Endothelial cell of umbilical vein (primary cell): ENCODE measurements around the gene TARDBP. TPM values are rescaled to one million over a fixed set of nuclear protein-coding genes. Genes with fewer than 3 reads are reported as not detected.

Experiments
- BruUV-seq: library from RNA; stranded (reverse); fragments of 400-500 nt; replicated peaks from 2 replicates; lab custom pipeline; 2021; lab: Mats Ljungman, UMichigan
- CTCF ChIA-PET: fragments of 300-600, 350-600 bp; sonication (Branson Sonifier 250); formaldehyde crosslinking; loops from one replicate; lab custom pipeline; 2021; ENCODE audit warnings: antibody characterized with exemption, inconsistent platforms; lab: Charles Lee
- POLR2A ChIA-PET: fragments of 300-600, 350-600 bp; sonication (Branson Sonifier 250); formaldehyde crosslinking; loops from one replicate; lab custom pipeline; 2021; ENCODE audit warnings: antibody characterized with exemption, inconsistent platforms; lab: Charles Lee
- DNase-seq: peaks from one replicate; pipeline ENCODE4 v3.0.0-alpha.2; 2011; ENCODE audit warnings: low read depth, low spot score
- FAIRE-seq: peaks from 2 replicates; lab custom pipeline; 2011; peaks lifted over from hg19 to GRCh38; lab: Jason Lieb, UNC
- H2AFZ ChIP-seq: 2 replicates; pipeline ENCODE4 v1.6.0; 2012; ENCODE audit warnings: low read depth, low read length, control low read depth, inconsistent platforms
- H3K27ac ChIP-seq: 2 replicates; pipeline ENCODE4 v1.5.1; 2011; ENCODE audit warnings: low read depth, mild to moderate bottlenecking, control low read depth, low read length, moderate library complexity; ENCODE audit not compliant: insufficient read depth
- H3K27me3 ChIP-seq, 2 experiments: 2 replicates each; pipeline versions ENCODE4 v1.6.0 to v1.6.1; 2011; ENCODE audit warnings: low read length in 2 of 2, mixed read lengths in 1 of 2; ENCODE audit not compliant: control insufficient read depth in 2 of 2, insufficient read depth in 2 of 2
- H3K36me3 ChIP-seq, 2 experiments: 2 replicates in 1 of 2; 3 replicates in 1 of 2; pipeline ENCODE4 v1.5.1; 2011; ENCODE audit warnings: low read length in 2 of 2, mild to moderate bottlenecking in 1 of 2, moderate library complexity in 1 of 2; ENCODE audit not compliant: control insufficient read depth in 2 of 2, insufficient read depth in 2 of 2; ENCODE audit errors: extremely low read depth in 1 of 2
- H3K4me1 ChIP-seq: 3 replicates; pipeline ENCODE4 v1.5.1; 2011; ENCODE audit warnings: mild to moderate bottlenecking, low read length; ENCODE audit not compliant: control insufficient read depth, insufficient read depth; ENCODE audit errors: extremely low read depth
- H3K4me2 ChIP-seq: 2 replicates; pipeline ENCODE4 v1.6.1; 2011; ENCODE audit warnings: low read length, control low read depth, mixed read lengths; ENCODE audit not compliant: insufficient read depth
- H3K4me3 ChIP-seq, 3 experiments: fragments of 200-600 bp in 1 of 3; sonication (generic), shearing (Covaris generic) in 1 of 3; replicated peaks in 1 of 3; 2 replicates each; pipeline ENCODE4 v1.5.1; 2011 to 2016; ENCODE audit warnings: control low read depth in 3 of 3, low read length in 3 of 3, mild to moderate bottlenecking in 2 of 3, inconsistent platforms in 1 of 3, low read depth in 1 of 3, moderate library complexity in 1 of 3; ENCODE audit not compliant: insufficient read depth in 1 of 3
- H3K79me2 ChIP-seq: 2 replicates; pipeline ENCODE4 v1.6.0; 2012; ENCODE audit warnings: low read length, inconsistent platforms; ENCODE audit not compliant: control insufficient read depth, insufficient read depth
- H3K9ac ChIP-seq: replicated peaks from 2 replicates; pipeline ENCODE3; 2011; ENCODE audit warnings: low read length, control low read depth; ENCODE audit not compliant: insufficient read depth; ENCODE audit errors: extremely low read depth
- H3K9me1 ChIP-seq: replicated peaks from 3 replicates; pipeline ENCODE4 v1.6.0; 2011; ENCODE audit warnings: mild to moderate bottlenecking, low read length; ENCODE audit not compliant: control insufficient read depth, insufficient read depth; ENCODE audit errors: extremely low read depth
- H3K9me3 ChIP-seq: replicated peaks from 2 replicates; pipeline ENCODE4 v1.5.1; 2012; ENCODE audit warnings: low read length, inconsistent platforms; ENCODE audit not compliant: control insufficient read depth, insufficient read depth
- H4K20me1 ChIP-seq: replicated peaks from 2 replicates; pipeline ENCODE3; 2011; ENCODE audit warnings: mild to moderate bottlenecking, low read length; ENCODE audit not compliant: control insufficient read depth, insufficient read depth; ENCODE audit errors: extremely low read depth
- EZH2 ChIP-seq: IDR thresholded peaks from 2 replicates; pipeline ENCODE4 v1.6.1; 2012; ENCODE audit warnings: borderline replicate concordance, low read depth, mild to moderate bottlenecking, moderate library complexity, low read length, inconsistent platforms; ENCODE audit not compliant: severe bottlenecking
- FOS ChIP-seq: IDR thresholded peaks from 2 replicates; pipeline ENCODE4 v1.6.1; 2011; ENCODE audit warnings: mild to moderate bottlenecking, low read length, moderate library complexity, borderline replicate concordance; ENCODE audit not compliant: insufficient read depth
- GATA2 ChIP-seq: IDR thresholded peaks from 2 replicates; pipeline ENCODE4 v1.7.0; 2011; ENCODE audit warnings: low read depth, mild to moderate bottlenecking, moderate library complexity, mixed read lengths, low read length; ENCODE audit not compliant: insufficient read length, insufficient read depth
- JUN ChIP-seq: IDR thresholded peaks from 2 replicates; pipeline ENCODE4 v1.6.1; 2011; ENCODE audit warnings: borderline replicate concordance, low read depth; ENCODE audit not compliant: insufficient read length, insufficient read depth
- MAX ChIP-seq: IDR thresholded peaks from 2 replicates; pipeline ENCODE4 v1.6.1; 2011; ENCODE audit not compliant: insufficient read depth, insufficient read length
- MYC ChIP-seq: IDR thresholded peaks from one replicate; pipeline ENCODE4 v1.6.1; 2011; ENCODE audit warnings: mild to moderate bottlenecking, low read depth, low read length
- POLR2A ChIP-seq: IDR thresholded peaks from 2 replicates; pipeline ENCODE4 v1.6.1; 2012; ENCODE audit warnings: low read depth, mild to moderate bottlenecking, control low read depth, low read length
- POLR2AphosphoS5 ChIP-seq: IDR thresholded peaks from 2 replicates; pipeline ENCODE4 v1.6.1; 2012; ENCODE audit warnings: low read depth, mild to moderate bottlenecking, control low read depth, low read length, moderate library complexity; ENCODE audit not compliant: insufficient read depth
- dilution Hi-C: fragments of 300-500 bp; cut with MboI; formaldehyde crosslinking; loops from one replicate; pipeline ENCODE4 v1.15.0; 2019; ENCODE audit warnings: low sequenced_read_pairs; ENCODE audit not compliant: extremely low pct_ligation_motif_present
- intact Hi-C: fragments of 100-400 bp; cut with micrococcal nuclease; formaldehyde crosslinking; loops from one replicate; pipeline ENCODE4 v1.10.0; 2022
- polyA plus RNA-seq, 4 experiments: library from polyadenylated mRNA; depleted of rRNA in 3 of 4; stranded (reverse) in 3 of 4; unstranded in 1 of 4; fragments of >200 nt; gene quantifications; 2 replicates each; pipeline versions ENCODE4 v1.2.1 to v1.2.3, GENCODE V29; 2011 to 2012; ENCODE audit warnings: missing spikeins in 1 of 4
- total RNA-seq: library from RNA; stranded (reverse); gene quantifications from 2 replicates; pipeline ENCODE4 v1.2.3, GENCODE V29; 2021
- TF ChIP-seq, protein P1 (sequence below), 2 donors: IDR thresholded peaks; 1 replicate in 1 of 2; 2 replicates in 1 of 2; pipeline ENCODE4 v1.5.1; 2011; ENCODE audit warnings: low read length in 2 of 2, mild to moderate bottlenecking in 2 of 2, moderate library complexity in 2 of 2, control low read depth in 1 of 2, inconsistent platforms in 1 of 2, low read depth in 1 of 2; ENCODE audit not compliant: insufficient read depth in 1 of 2; ENCODE audit errors: extremely low read depth in 1 of 2

TARDBP gene
- total and polyA plus RNA-seq, 2 donors (not counting 3 experiments of a cell fraction or from before 2014, with no cell fraction given), result 106 to 183 TPM

- intact Hi-C loops (no loop called here), dilution Hi-C loops (no loop called here)
- Histone ChIP-seq H3K27me3 (no peaks in the 10 kb centered on the region), H3K36me3 (no peaks in the 10 kb centered on the region), H3K4me1 (no peaks in the 10 kb centered on the region), H3K9me3 (no peaks in the 10 kb centered on the region), H3K9me1 (no peaks in the 10 kb centered on the region), H4K20me1 (no peaks in the 10 kb centered on the region), H3K79me2 (no peaks in the 10 kb centered on the region), H2AFZ (no peak overlapping the region), H3K4me3 (no peak overlapping the region), H3K4me2 (no peak overlapping the region), H3K9ac (no peak overlapping the region), H3K27ac (no peak overlapping the region)
- no peak for FAIRE-seq
- ChIA-PET POLR2A (no interaction called here), CTCF (interaction anchor here (0.7 to 8.5 kb wide), 3 partner anchors 8 to 601 kb away, joined by 3 to 77 read pairs (median 4); no protein-coding TSS in a partner anchor)
- DNase-seq, result no peak
- TF ChIP-seq FOS (no peak), MYC (no peak), POLR2A (no peak), GATA2 (no peak), EZH2 (no peak), JUN (no peak), MAX (no peak), POLR2AphosphoS5 (no peak)
- TF ChIP-seq, protein P1, sequence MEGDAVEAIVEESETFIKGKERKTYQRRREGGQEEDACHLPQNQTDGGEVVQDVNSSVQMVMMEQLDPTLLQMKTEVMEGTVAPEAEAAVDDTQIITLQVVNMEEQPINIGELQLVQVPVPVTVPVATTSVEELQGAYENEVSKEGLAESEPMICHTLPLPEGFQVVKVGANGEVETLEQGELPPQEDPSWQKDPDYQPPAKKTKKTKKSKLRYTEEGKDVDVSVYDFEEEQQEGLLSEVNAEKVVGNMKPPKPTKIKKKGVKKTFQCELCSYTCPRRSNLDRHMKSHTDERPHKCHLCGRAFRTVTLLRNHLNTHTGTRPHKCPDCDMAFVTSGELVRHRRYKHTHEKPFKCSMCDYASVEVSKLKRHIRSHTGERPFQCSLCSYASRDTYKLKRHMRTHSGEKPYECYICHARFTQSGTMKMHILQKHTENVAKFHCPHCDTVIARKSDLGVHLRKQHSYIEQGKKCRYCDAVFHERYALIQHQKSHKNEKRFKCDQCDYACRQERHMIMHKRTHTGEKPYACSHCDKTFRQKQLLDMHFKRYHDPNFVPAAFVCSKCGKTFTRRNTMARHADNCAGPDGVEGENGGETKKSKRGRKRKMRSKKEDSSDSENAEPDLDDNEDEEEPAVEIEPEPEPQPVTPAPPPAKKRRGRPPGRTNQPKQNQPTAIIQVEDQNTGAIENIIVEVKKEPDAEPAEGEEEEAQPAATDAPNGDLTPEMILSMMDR (IDR thresholded peaks at IDR 0.05; ENCODE audit: extremely low read depth in 1 of 2, insufficient read depth in 1 of 2, low read depth in 1 of 2, low read length in 2 of 2), result no peak
- BruUV-seq, result no TSS peak
Observed at GRCh38 chr1:11044849-11045427, 32.5 kb downstream of the TARDBP start.
